K562 (cell line): ENCODE data around the gene IL17RC. TPM values are rescaled to one million over a fixed set of nuclear protein-coding genes. Genes with fewer than 3 reads are reported as not detected.

Experiments
- DACH1 ChIP-seq: fragments of 450-650 bp; IDR thresholded peaks from 2 replicates; pipeline ENCODE4 v1.6.1; 2018; ENCODE audit not compliant: partially characterized antibody
- ELF2 ChIP-seq: fragments of 250-450 bp; sonication (Bioruptor Pico); IDR thresholded peaks from 2 replicates; pipeline ENCODE4 v1.5.0; 2021; ENCODE audit warnings: mild to moderate bottlenecking
- ESRRA ChIP-seq: fragments of 450-650 bp; IDR thresholded peaks from 2 replicates; pipeline ENCODE4 v1.6.1; 2014; ENCODE audit warnings: low read depth, mild to moderate bottlenecking, moderate library complexity, borderline replicate concordance
- KDM2B ChIP-seq: fragments of 250-450 bp; sonication (Bioruptor Pico); IDR thresholded peaks from 2 replicates; pipeline ENCODE4 v1.8.0; 2021; ENCODE audit warnings: mild to moderate bottlenecking, moderate library complexity
- KLF13 ChIP-seq: fragments of 450-650 bp; IDR thresholded peaks from 2 replicates; pipeline ENCODE4 v1.6.1; 2016; ENCODE audit warnings: missing genetic modification characterization, low read depth, mild to moderate bottlenecking, missing compliant biosample characterization, moderate library complexity, borderline replicate concordance
- MEF2D ChIP-seq: conservative IDR thresholded peaks from 2 replicates; pipeline ENCODE4 v1.6.1; 2016; ENCODE audit warnings: low read depth, missing genetic modification characterization, missing compliant biosample characterization
- PHF21A ChIP-seq: fragments of 450-650 bp; IDR thresholded peaks from 2 replicates; pipeline ENCODE4 v1.6.1; 2017; ENCODE audit warnings: low read depth, borderline replicate concordance
- RB1 ChIP-seq: fragments of 450-650 bp; IDR thresholded peaks from 2 replicates; pipeline ENCODE4 v1.6.1; 2017; ENCODE audit warnings: low read depth, mild to moderate bottlenecking
- RBM14 ChIP-seq: fragments of 200-400 bp; formaldehyde crosslinking; IDR thresholded peaks from 2 replicates; pipeline ENCODE4 v1.6.1; 2018; ENCODE audit warnings: low read depth, mild to moderate bottlenecking, low read length, moderate library complexity, borderline replicate concordance; ENCODE audit not compliant: insufficient read depth
- SAP30 ChIP-seq: fragments of 200-600 bp; sonication (generic); IDR thresholded peaks from 2 replicates; pipeline ENCODE4 v1.6.1; 2012; ENCODE audit warnings: borderline replicate concordance, low read depth, mild to moderate bottlenecking, moderate library complexity, low read length, control low read depth, inconsistent platforms; ENCODE audit not compliant: insufficient read depth, poor library complexity, severe bottlenecking
- SMAD1 ChIP-seq: fragments of 150-350 bp; IDR thresholded peaks from 2 replicates; pipeline ENCODE4 v1.6.1; 2014; ENCODE audit warnings: low read length, low read depth; ENCODE audit not compliant: partially characterized antibody
- ZNF165 ChIP-seq: fragments of 250-450 bp; sonication (Bioruptor Pico); IDR thresholded peaks from 2 replicates; pipeline ENCODE4 v1.4.0; 2020; ENCODE audit warnings: borderline replicate concordance
- ZNF212 ChIP-seq: fragments of 450-650 bp; formaldehyde crosslinking; IDR thresholded peaks from 2 replicates; pipeline ENCODE4 v1.4.0; 2020; ENCODE audit warnings: mild to moderate bottlenecking
- ZNF431 ChIP-seq: sonication (generic); formaldehyde crosslinking; IDR thresholded peaks from 2 replicates; pipeline ENCODE4 v1.8.0; 2022; ENCODE audit warnings: mild to moderate bottlenecking, missing genetic modification reagents
- polyA plus RNA-seq, 8 experiments: library from polyadenylated mRNA; depleted of rRNA in 4 of 8; stranded (reverse) in 5 of 8; unstranded in 3 of 8; fragments of >200 nt; fragmentation: Nextera tagmentation in 2 of 8; fragmentation: Illumina TruSeq in 1 of 8; extraction: Ambion mirVana in 2 of 8; extraction: Trizol in 1 of 8; gene quantifications; 2 replicates each; pipeline versions ENCODE4 v1.2.1 to v1.2.3, GENCODE V29; 2011 to 2014; ENCODE audit warnings: inconsistent platforms in 1 of 8, missing spikeins in 1 of 8
- total RNA-seq, 7 experiments: library from RNA; depleted of rRNA in 6 of 7; stranded (reverse); fragments of >200 nt in 6 of 7; fragmentation: Illumina TruSeq in 2 of 7; extraction: Trizol in 2 of 7; gene quantifications; 2 replicates each; pipeline versions ENCODE4 v1.2.1 to v1.2.3, GENCODE V29; 2011 to 2021; ENCODE audit warnings: low replicate concordance in 1 of 7
- TF ChIP-seq, protein P1 (sequence below), 2 experiments: fragments of 200-800 bp in 1 of 2; sonication (Bioruptor generic) in 1 of 2; sonication (generic) in 1 of 2; formaldehyde crosslinking in 1 of 2; IDR thresholded peaks in 1 of 2; conservative IDR thresholded peaks in 1 of 2; 2 replicates each; pipeline versions ENCODE4 v1.5.0 to v1.6.1; 2016 to 2020; ENCODE audit warnings: missing compliant biosample characterization in 1 of 2, missing genetic modification characterization in 1 of 2, missing genetic modification reagents in 1 of 2
- TF ChIP-seq, protein P2 (sequence below), 2 experiments: fragments of 450-650 bp; IDR thresholded peaks; 2 replicates each; pipeline ENCODE4 v1.6.1; 2018; ENCODE audit warnings: mild to moderate bottlenecking in 2 of 2, low read depth in 1 of 2; ENCODE audit not compliant: partially characterized antibody in 2 of 2
- TF ChIP-seq, protein P3 (sequence below): fragments of 450-650 bp; IDR thresholded peaks from 2 replicates; pipeline ENCODE4 v1.6.1; 2016
- TF ChIP-seq, protein P4 (sequence below): fragments of 250-450 bp; sonication (Bioruptor Pico); IDR thresholded peaks from 2 replicates; pipeline ENCODE4 v1.5.0; 2021; ENCODE audit warnings: mild to moderate bottlenecking, moderate library complexity

IL17RC gene
- total and polyA plus RNA-seq, 9 of the 15 experiments (the other 6 are each of a cell fraction or from before 2014, with no cell fraction given) = 0.15 to 11.4 (median 7.1) TPM; not detected in 1

DNA sequence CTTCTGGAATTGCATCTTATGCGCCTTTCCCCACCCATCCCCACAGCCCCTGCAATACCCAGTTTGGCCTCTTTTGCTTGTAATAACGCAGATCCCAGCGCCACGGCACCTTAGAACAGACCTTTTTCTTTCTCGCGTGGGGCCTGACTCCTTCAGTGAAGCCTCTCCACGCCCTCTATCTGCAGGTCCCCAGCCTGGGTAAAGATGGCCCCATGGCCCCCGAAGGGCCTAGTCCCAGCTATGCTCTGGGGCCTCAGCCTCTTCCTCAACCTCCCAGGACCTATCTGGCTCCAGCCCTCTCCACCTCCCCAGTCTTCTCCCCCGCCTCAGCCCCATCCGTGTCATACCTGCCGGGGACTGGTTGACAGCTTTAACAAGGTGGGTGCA, 17.3 kb downstream of the IL17RC start (continued):
- TF ChIP-seq SAP30 (no peak), PHF21A (0 out of 2 replicates have a peak, but pooled peaks have one; percentile 3), ELF2 (CRISPR knock-in tag) (no peak), RB1 (no peak), KLF13 (tag) (0 out of 2 replicates have a peak, but pooled peaks have one; percentile 22), KDM2B (no peak), RBM14 (no peak), MEF2D (no peak), ZNF212 (no peak), ESRRA (no peak), SMAD1 (no peak), ZNF165 (no peak), DACH1 (peak; percentile 17), ZNF431 (no peak)
- TF ChIP-seq, protein P1, sequence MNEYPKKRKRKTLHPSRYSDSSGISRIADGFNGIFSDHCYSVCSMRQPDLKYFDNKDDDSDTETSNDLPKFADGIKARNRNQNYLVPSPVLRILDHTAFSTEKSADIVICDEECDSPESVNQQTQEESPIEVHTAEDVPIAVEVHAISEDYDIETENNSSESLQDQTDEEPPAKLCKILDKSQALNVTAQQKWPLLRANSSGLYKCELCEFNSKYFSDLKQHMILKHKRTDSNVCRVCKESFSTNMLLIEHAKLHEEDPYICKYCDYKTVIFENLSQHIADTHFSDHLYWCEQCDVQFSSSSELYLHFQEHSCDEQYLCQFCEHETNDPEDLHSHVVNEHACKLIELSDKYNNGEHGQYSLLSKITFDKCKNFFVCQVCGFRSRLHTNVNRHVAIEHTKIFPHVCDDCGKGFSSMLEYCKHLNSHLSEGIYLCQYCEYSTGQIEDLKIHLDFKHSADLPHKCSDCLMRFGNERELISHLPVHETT (CRISPR knock-in tag; conservative IDR thresholded peaks at IDR 0.05 in 1 of 2, IDR thresholded peaks at IDR 0.05 in 1 of 2) = no peak
- TF ChIP-seq, protein P2, sequence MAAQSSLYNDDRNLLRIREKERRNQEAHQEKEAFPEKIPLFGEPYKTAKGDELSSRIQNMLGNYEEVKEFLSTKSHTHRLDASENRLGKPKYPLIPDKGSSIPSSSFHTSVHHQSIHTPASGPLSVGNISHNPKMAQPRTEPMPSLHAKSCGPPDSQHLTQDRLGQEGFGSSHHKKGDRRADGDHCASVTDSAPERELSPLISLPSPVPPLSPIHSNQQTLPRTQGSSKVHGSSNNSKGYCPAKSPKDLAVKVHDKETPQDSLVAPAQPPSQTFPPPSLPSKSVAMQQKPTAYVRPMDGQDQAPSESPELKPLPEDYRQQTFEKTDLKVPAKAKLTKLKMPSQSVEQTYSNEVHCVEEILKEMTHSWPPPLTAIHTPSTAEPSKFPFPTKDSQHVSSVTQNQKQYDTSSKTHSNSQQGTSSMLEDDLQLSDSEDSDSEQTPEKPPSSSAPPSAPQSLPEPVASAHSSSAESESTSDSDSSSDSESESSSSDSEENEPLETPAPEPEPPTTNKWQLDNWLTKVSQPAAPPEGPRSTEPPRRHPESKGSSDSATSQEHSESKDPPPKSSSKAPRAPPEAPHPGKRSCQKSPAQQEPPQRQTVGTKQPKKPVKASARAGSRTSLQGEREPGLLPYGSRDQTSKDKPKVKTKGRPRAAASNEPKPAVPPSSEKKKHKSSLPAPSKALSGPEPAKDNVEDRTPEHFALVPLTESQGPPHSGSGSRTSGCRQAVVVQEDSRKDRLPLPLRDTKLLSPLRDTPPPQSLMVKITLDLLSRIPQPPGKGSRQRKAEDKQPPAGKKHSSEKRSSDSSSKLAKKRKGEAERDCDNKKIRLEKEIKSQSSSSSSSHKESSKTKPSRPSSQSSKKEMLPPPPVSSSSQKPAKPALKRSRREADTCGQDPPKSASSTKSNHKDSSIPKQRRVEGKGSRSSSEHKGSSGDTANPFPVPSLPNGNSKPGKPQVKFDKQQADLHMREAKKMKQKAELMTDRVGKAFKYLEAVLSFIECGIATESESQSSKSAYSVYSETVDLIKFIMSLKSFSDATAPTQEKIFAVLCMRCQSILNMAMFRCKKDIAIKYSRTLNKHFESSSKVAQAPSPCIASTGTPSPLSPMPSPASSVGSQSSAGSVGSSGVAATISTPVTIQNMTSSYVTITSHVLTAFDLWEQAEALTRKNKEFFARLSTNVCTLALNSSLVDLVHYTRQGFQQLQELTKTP (IDR thresholded peaks at IDR 0.05; ENCODE audit: low read depth in 1 of 2, partially characterized antibody in 2 of 2) = no peak
- TF ChIP-seq, protein P3, sequence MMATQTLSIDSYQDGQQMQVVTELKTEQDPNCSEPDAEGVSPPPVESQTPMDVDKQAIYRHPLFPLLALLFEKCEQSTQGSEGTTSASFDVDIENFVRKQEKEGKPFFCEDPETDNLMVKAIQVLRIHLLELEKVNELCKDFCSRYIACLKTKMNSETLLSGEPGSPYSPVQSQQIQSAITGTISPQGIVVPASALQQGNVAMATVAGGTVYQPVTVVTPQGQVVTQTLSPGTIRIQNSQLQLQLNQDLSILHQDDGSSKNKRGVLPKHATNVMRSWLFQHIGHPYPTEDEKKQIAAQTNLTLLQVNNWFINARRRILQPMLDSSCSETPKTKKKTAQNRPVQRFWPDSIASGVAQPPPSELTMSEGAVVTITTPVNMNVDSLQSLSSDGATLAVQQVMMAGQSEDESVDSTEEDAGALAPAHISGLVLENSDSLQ = no peak
- TF ChIP-seq, protein P4, sequence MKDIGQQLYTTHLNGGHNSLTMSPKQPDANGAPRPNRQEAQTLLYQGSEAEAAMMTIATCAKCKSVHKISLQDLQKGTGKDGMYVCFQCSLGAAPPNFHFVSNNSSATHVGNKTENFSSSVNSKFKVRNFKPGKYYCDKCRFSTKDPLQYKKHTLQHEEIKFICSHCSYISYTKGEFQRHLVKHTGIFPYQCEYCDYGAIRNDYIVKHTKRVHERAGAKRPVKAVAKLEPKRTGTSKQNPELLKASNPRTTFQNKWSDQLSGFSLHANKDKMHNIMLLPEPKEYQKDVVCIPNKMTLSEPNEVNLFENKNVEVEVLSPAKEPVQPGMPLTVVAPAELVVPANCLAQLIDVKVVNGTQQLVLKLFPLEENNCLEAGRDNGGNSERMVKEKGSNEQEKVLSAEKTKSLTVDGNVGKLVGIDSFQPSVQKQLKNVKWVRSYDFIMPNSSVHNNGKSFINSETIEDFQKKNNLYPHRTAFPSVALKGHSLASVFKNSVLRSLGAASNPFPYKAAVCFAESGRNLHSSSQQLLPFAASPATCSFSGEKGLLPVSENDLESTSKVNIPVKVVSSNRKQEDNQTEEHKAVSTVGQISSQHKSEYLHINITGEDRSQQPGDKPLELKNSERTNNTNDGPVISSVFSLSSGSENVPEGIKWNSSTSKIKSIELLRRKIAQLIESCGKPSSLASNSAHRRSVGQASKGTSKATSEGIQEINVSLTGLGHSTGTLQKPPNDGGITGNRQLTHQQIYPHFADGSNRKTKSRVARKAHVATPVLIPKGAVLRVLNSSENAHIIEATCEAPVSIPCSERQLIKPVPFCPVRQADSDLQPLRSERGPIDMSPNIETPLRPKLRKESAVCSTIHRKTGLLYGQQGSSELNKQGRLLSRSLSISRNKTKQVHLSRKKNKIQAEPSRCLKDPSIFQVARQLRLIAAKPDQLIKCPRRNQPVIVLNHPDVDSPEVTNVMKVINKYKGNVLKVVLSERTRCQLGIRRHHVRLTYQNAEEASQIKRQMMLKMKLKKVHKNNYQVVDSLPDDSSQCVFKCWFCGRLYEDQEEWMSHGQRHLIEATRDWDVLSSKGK (CRISPR knock-in tag) = no peak
